IMR-90 (cell line): ENCODE measurements around the gene GPR152. TPM values are rescaled to one million over a fixed set of nuclear protein-coding genes. Genes with fewer than 3 reads are reported as not detected.

Experiments used
- ATAC-seq: fragments of 200-7000 bp; cut with Tn5 transposase; 2 replicates; pipeline ENCODE4 v1.9.1; 2020; ENCODE audit warnings: low read depth, mild to moderate bottlenecking, moderate library complexity
- BruUV-seq: library from RNA; stranded (reverse); fragments of 400-500 nt; replicated peaks from 2 replicates; lab custom pipeline; 2021; lab: Mats Ljungman, UMichigan
- CTCF ChIA-PET: fragments of 300-600 bp; formaldehyde crosslinking; extraction: SDS; loops from one replicate; lab custom pipeline; 2021; ENCODE audit warnings: antibody characterized with exemption; lab: Yijun Ruan, JAX
- POLR2A ChIA-PET: fragments of 300-600 bp; sonication (Branson Sonifier 250); formaldehyde crosslinking; loops from one replicate; lab custom pipeline; 2022; ENCODE audit warnings: antibody characterized with exemption; ENCODE audit not compliant: unreplicated experiment; lab: Charles Lee
- DNase-seq: peaks from one replicate; pipeline ENCODE4 v3.0.0; 2013
- H2AFZ ChIP-seq: replicated peaks from 2 replicates; pipeline ENCODE3; 2013; ENCODE audit warnings: low read length, mild to moderate bottlenecking; ENCODE audit not compliant: poor library complexity
- H2AK5ac ChIP-seq: 2 replicates; pipeline ENCODE4 v1.6.1; 2013; ENCODE audit warnings: low read depth, low read length, inconsistent platforms
- H2AK9ac ChIP-seq: replicated peaks from 2 replicates; pipeline ENCODE3; 2013; ENCODE audit warnings: mild to moderate bottlenecking, low read depth, low read length, moderate library complexity; ENCODE audit not compliant: poor library complexity
- H2BK120ac ChIP-seq: 2 replicates; pipeline ENCODE4 v1.6.1; 2013; ENCODE audit warnings: low read depth, low read length, inconsistent platforms
- H2BK15ac ChIP-seq: 3 replicates; pipeline ENCODE4 v1.6.1; 2013; ENCODE audit warnings: low read depth, low read length, inconsistent platforms
- H2BK20ac ChIP-seq: 2 replicates; pipeline ENCODE4 v1.6.1; 2013; ENCODE audit warnings: low read depth, mild to moderate bottlenecking, inconsistent platforms, low read length, moderate library complexity
- H2BK5ac ChIP-seq: 2 replicates; pipeline ENCODE4 v1.6.1; 2013; ENCODE audit warnings: mild to moderate bottlenecking, low read depth, low read length, inconsistent platforms; ENCODE audit not compliant: poor library complexity, severe bottlenecking
- H3K14ac ChIP-seq: replicated peaks from 2 replicates; pipeline ENCODE4 v1.6.1; 2013; ENCODE audit warnings: low read depth, low read length, inconsistent platforms
- H3K18ac ChIP-seq: 2 replicates; pipeline ENCODE4 v1.6.1; 2013; ENCODE audit warnings: low read depth, low read length, control low read depth
- H3K23ac ChIP-seq: 2 replicates; pipeline ENCODE4 v1.6.1; 2013; ENCODE audit warnings: low read depth, low read length, inconsistent platforms
- H3K27ac ChIP-seq: 2 replicates; pipeline ENCODE4 v1.5.1; 2013; ENCODE audit warnings: mild to moderate bottlenecking, control low read depth, low read length; ENCODE audit not compliant: insufficient read depth
- H3K27me3 ChIP-seq: 2 replicates; pipeline ENCODE4 v1.6.1; 2013; ENCODE audit warnings: low read length; ENCODE audit not compliant: control insufficient read depth, insufficient read depth
- H3K36me3 ChIP-seq: 2 replicates; pipeline ENCODE4 v1.6.1; 2013; ENCODE audit warnings: low read length, mixed read lengths; ENCODE audit not compliant: control insufficient read depth, insufficient read depth
- H3K4ac ChIP-seq: 2 replicates; pipeline ENCODE4 v1.6.1; 2013; ENCODE audit warnings: low read depth, low read length, inconsistent platforms
- H3K4me1 ChIP-seq: 2 replicates; pipeline ENCODE4 v1.6.1; 2013; ENCODE audit warnings: low read length, mixed read lengths; ENCODE audit not compliant: control insufficient read depth, insufficient read depth
- H3K4me2 ChIP-seq: 2 replicates; pipeline ENCODE4 v1.6.1; 2013; ENCODE audit warnings: low read depth, mild to moderate bottlenecking, control low read depth, low read length, moderate library complexity
- H3K4me3 ChIP-seq: 2 replicates; pipeline ENCODE4 v1.5.1; 2013; ENCODE audit warnings: low read depth, mild to moderate bottlenecking, control low read depth, low read length, moderate library complexity; ENCODE audit not compliant: insufficient read depth
- H3K56ac ChIP-seq: 2 replicates; pipeline ENCODE4 v1.6.1; 2013; ENCODE audit warnings: low read length, inconsistent platforms; ENCODE audit not compliant: insufficient read depth; ENCODE audit errors: extremely low read depth
- H3K79me1 ChIP-seq, 2 experiments: 2 replicates each; pipeline ENCODE4 v1.6.1; 2013; ENCODE audit warnings: low read length in 2 of 2, inconsistent platforms in 1 of 2, low read depth in 1 of 2
- H3K9ac ChIP-seq: 2 replicates; pipeline ENCODE4 v1.6.1; 2013; ENCODE audit warnings: low read depth, low read length, control low read depth
- H3K9me1 ChIP-seq: 2 replicates; pipeline ENCODE4 v1.6.1; 2013; ENCODE audit warnings: low read length, inconsistent platforms; ENCODE audit not compliant: insufficient read depth
- H3K9me3 ChIP-seq: 2 replicates; pipeline ENCODE4 v1.6.1; 2013; ENCODE audit warnings: low read length; ENCODE audit not compliant: control insufficient read depth, insufficient read depth
- H4K20me1 ChIP-seq: 2 replicates; pipeline ENCODE4 v1.6.1; 2013; ENCODE audit warnings: low read length, inconsistent platforms; ENCODE audit not compliant: insufficient read depth
- H4K5ac ChIP-seq: 2 replicates; pipeline ENCODE4 v1.6.1; 2013; ENCODE audit warnings: mild to moderate bottlenecking, low read depth, low read length, control low read depth
- H4K8ac ChIP-seq, 2 experiments: 2 replicates each; pipeline ENCODE4 v1.6.1; 2013; ENCODE audit warnings: low read depth in 2 of 2, low read length in 2 of 2, control low read depth in 1 of 2, inconsistent platforms in 1 of 2
- H4K91ac ChIP-seq: 2 replicates; pipeline ENCODE4 v1.6.1; 2013; ENCODE audit warnings: low read depth, low read length, inconsistent platforms; ENCODE audit not compliant: insufficient read depth
- BHLHE40 ChIP-seq: fragments of 150-350 bp; IDR thresholded peaks from 2 replicates; pipeline ENCODE4 v1.6.1; 2016; ENCODE audit warnings: mild to moderate bottlenecking, low read depth, low read length
- CEBPB ChIP-seq: IDR thresholded peaks from 2 replicates; pipeline ENCODE4 v1.6.1; 2012; ENCODE audit warnings: low read depth, low read length, improper control_type of control experiment
- CHD1 ChIP-seq: IDR thresholded peaks from 2 replicates; pipeline ENCODE4 v1.6.1; 2012; ENCODE audit warnings: low read depth, low read length, improper control_type of control experiment
- FOS ChIP-seq: fragments of 150-350 bp; IDR thresholded peaks from 2 replicates; pipeline ENCODE4 v1.6.1; 2016; ENCODE audit warnings: low read depth, low read length
- MAZ ChIP-seq: IDR thresholded peaks from 2 replicates; pipeline ENCODE4 v1.6.1; 2012; ENCODE audit warnings: low read depth, mild to moderate bottlenecking, low read length, improper control_type of control experiment, moderate library complexity, borderline replicate concordance
- MXI1 ChIP-seq: IDR thresholded peaks from 2 replicates; pipeline ENCODE4 v1.6.1; 2012; ENCODE audit warnings: low read depth, mild to moderate bottlenecking, low read length, moderate library complexity, borderline replicate concordance
- NFE2L2 ChIP-seq: fragments of 150-350 bp; IDR thresholded peaks from 2 replicates; pipeline ENCODE4 v1.6.1; 2016; ENCODE audit warnings: low read depth, mild to moderate bottlenecking, low read length
- POLR2A ChIP-seq: IDR thresholded peaks from 2 replicates; pipeline ENCODE4 v1.6.1; 2012; ENCODE audit warnings: mild to moderate bottlenecking, low read depth, low read length
- RAD21 ChIP-seq: IDR thresholded peaks from 2 replicates; pipeline ENCODE4 v1.6.1; 2012; ENCODE audit warnings: low read length, improper control_type of control experiment
- RCOR1 ChIP-seq: IDR thresholded peaks from 2 replicates; pipeline ENCODE4 v1.6.1; 2012; ENCODE audit warnings: mild to moderate bottlenecking, low read length, improper control_type of control experiment; ENCODE audit not compliant: insufficient replicate concordance
- RFX5 ChIP-seq: IDR thresholded peaks from 2 replicates; pipeline ENCODE4 v1.8.0; 2012; ENCODE audit warnings: low read depth, mild to moderate bottlenecking, low read length, moderate library complexity
- SMC3 ChIP-seq: fragments of 150-350 bp; IDR thresholded peaks from 2 replicates; pipeline ENCODE4 v1.6.1; 2016; ENCODE audit warnings: low read depth, mild to moderate bottlenecking, antibody characterized with exemption, low read length, moderate library complexity
- WGBS, 2 experiments: methylation state at CpG; one replicate each; pipeline versions ENCODE4 v1.1.5 to v1.1.7; 2013; ENCODE audit warnings: missing lambda C conversion rate in 2 of 2; ENCODE audit not compliant: insufficient read length in 1 of 2; ENCODE audit errors: extremely low coverage in 2 of 2; 5-methylcytosine and 5-hydroxymethylcytosine counted together
- dilution Hi-C: fragments of 300-500 bp; cut with HindIII; formaldehyde crosslinking; loops from one replicate; pipeline ENCODE4 v1.14.3; 2018; ENCODE audit warnings: low sequenced_read_pairs; ENCODE audit not compliant: unreplicated experiment
- in situ Hi-C: fragments of 300-500 bp; cut with MboI; formaldehyde crosslinking; loops from 3 replicates; pipeline ENCODE4 v1.14.3; 2019; ENCODE audit warnings: low sequenced_read_pairs, inconsistent platforms, mixed read lengths
- intact Hi-C: fragments of 100-400 bp; cut with micrococcal nuclease; formaldehyde crosslinking; loops from 2 replicates; pipeline ENCODE4 v1.10.0; 2022
- polyA plus RNA-seq, 3 experiments: library from polyadenylated mRNA; depleted of rRNA; stranded (reverse); fragments of >200 nt; gene quantifications; 2 replicates each; pipeline ENCODE4 v1.2.3, GENCODE V29; 2012; ENCODE audit warnings: low replicate concordance in 1 of 3
- total RNA-seq: library from RNA; depleted of rRNA; stranded (reverse); fragments of >200 nt; gene quantifications from 2 replicates; pipeline ENCODE4 v1.2.3, GENCODE V29; 2012
- TF ChIP-seq, protein P1 (sequence below): conservative IDR thresholded peaks from 2 replicates; pipeline ENCODE4 v1.5.1; 2012; ENCODE audit warnings: mild to moderate bottlenecking, low read depth, low read length, improper control_type of control experiment
- TF ChIP-seq, protein P2 (sequence below): fragments of 150-350 bp; IDR thresholded peaks from 2 replicates; pipeline ENCODE4 v1.6.1; 2016; ENCODE audit warnings: low read depth, mild to moderate bottlenecking, low read length, moderate library complexity, borderline replicate concordance
- TF ChIP-seq, protein P3 (sequence below): fragments of 150-350 bp; IDR thresholded peaks from 2 replicates; pipeline ENCODE4 v1.6.1; 2017; ENCODE audit warnings: mild to moderate bottlenecking, antibody characterized with exemption, low read length, low read depth

Gene GPR152
- total and polyA plus RNA-seq, 2 of the 4 experiments (the other 2 are of a cell fraction), result not detected

DNA sequence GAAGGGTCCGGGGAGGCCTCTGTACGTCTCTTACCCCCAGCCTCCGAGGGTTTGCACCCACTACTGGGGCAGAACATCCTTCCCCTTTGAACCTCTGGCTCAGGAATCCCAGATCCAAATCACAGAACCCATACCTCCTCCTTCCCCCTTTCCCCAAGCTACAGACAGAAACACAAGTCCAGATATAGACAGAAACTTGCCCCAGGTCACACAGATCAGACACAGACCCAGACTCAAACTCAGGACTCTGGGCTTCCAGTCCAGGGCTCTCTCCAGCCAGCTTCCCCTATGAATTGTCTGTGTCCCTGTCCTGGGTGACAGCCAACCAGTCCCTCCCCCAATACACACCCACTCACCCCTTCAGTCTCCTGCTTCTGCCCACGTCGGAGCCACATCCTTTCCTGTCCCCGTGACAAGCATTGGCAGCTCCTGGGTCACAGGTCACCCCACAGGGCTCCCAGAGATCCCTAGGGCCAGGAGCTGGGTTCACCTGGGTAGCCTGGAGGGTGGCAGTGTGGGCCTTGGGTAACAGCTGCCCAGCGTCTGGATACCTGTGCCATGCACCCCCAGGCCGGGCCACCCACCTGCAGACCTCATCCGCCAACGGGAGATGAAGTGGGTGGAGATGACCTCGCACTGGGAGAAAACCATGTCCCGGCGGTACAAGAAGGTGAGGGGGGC lies 47.9 kb downstream of the GPR152 start:
- Histone ChIP-seq H2BK120ac (no peak overlapping the region), H3K9me3 (no peaks in the 10 kb centered on the region), H3K4ac (no peak overlapping the region), H4K5ac (no peak overlapping the region), H2AFZ (no peak overlapping the region), H2AK5ac (no peak overlapping the region), H3K4me2 (no peak overlapping the region), H2BK20ac (no peak overlapping the region), H4K20me1 (peaks cover 14% of the 10 kb centered on the region), H3K23ac (no peak overlapping the region), H3K9me1 (no peaks in the 10 kb centered on the region), H2AK9ac (no peak overlapping the region), H3K79me1 (peaks cover 8 to 15% of the 10 kb centered on the region in 2 experiments; a peak in 3 of 4 replicates), H2BK5ac (no peak overlapping the region), H2BK15ac (no peak overlapping the region), H3K14ac (no peak overlapping the region), H3K4me3 (no peak overlapping the region), H3K9ac (no peak overlapping the region), H3K56ac (no peak overlapping the region), H4K8ac (no peak overlapping the region), H3K27ac (no peak overlapping the region), H3K36me3 (peaks cover 7% of the 10 kb centered on the region; the same call in 1 of the 2 replicates), H3K4me1 (peaks cover 11% of the 10 kb centered on the region), H3K18ac (no peak overlapping the region), H4K91ac (no peak overlapping the region), H3K27me3 (peaks cover 24% of the 10 kb centered on the region)
- ChIA-PET POLR2A (no interaction called here), CTCF (no interaction called here)
- dilution Hi-C loops (no loop called here), in situ Hi-C loops (no loop called here), intact Hi-C loops (no loop called here)
- BruUV-seq, result no TSS peak
- no peak for ATAC-seq
- TF ChIP-seq RAD21 (no peak), CEBPB (no peak), MAZ (no peak), SMC3 (no peak), RFX5 (no peak), CHD1 (no peak), FOS (no peak), MXI1 (no peak), NFE2L2 (no peak), BHLHE40 (no peak), RCOR1 (no peak), POLR2A (no peak)
- TF ChIP-seq, protein P1, sequence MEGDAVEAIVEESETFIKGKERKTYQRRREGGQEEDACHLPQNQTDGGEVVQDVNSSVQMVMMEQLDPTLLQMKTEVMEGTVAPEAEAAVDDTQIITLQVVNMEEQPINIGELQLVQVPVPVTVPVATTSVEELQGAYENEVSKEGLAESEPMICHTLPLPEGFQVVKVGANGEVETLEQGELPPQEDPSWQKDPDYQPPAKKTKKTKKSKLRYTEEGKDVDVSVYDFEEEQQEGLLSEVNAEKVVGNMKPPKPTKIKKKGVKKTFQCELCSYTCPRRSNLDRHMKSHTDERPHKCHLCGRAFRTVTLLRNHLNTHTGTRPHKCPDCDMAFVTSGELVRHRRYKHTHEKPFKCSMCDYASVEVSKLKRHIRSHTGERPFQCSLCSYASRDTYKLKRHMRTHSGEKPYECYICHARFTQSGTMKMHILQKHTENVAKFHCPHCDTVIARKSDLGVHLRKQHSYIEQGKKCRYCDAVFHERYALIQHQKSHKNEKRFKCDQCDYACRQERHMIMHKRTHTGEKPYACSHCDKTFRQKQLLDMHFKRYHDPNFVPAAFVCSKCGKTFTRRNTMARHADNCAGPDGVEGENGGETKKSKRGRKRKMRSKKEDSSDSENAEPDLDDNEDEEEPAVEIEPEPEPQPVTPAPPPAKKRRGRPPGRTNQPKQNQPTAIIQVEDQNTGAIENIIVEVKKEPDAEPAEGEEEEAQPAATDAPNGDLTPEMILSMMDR, result no peak
- TF ChIP-seq, protein P2, sequence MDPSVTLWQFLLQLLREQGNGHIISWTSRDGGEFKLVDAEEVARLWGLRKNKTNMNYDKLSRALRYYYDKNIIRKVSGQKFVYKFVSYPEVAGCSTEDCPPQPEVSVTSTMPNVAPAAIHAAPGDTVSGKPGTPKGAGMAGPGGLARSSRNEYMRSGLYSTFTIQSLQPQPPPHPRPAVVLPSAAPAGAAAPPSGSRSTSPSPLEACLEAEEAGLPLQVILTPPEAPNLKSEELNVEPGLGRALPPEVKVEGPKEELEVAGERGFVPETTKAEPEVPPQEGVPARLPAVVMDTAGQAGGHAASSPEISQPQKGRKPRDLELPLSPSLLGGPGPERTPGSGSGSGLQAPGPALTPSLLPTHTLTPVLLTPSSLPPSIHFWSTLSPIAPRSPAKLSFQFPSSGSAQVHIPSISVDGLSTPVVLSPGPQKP, result no peak
- TF ChIP-seq, protein P3, sequence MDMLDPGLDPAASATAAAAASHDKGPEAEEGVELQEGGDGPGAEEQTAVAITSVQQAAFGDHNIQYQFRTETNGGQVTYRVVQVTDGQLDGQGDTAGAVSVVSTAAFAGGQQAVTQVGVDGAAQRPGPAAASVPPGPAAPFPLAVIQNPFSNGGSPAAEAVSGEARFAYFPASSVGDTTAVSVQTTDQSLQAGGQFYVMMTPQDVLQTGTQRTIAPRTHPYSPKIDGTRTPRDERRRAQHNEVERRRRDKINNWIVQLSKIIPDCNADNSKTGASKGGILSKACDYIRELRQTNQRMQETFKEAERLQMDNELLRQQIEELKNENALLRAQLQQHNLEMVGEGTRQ, result no peak
- WGBS, 2 experiments, result 54% methylated on average over 2 of the region's 13 CpGs; no CpG with 5 or more reads in 1 of the 2 experiments
- no peak for DNase-seq
